Measurements from ENCODE around the gene RRBP1.
A peak's percentile ranks its signal among the peaks of the same experiment; 100 is the strongest.

The RRBP1 gene

GRCh38 chr20:17579369-17580039, 102.5 kb downstream of the RRBP1 start:
- no peak for DNase-seq (ENCODE audit: low spot score)

- DNase-seq (ENCODE audit: low spot score): no peak
These were observed 105.8 kb downstream of the RRBP1 start for GRCh38 chr20:17576215-17576614.

- no peak for DNase-seq (ENCODE audit: low spot score)
These were observed 108.6 kb downstream of the RRBP1 start for GRCh38 chr20:17573463-17573862.

- DNase-seq (ENCODE audit: low spot score): no peak
These were observed 109.9 kb downstream of the RRBP1 start for GRCh38 chr20:17572034-17572638.

GRCh38 chr20:17571153-17571527, 110.9 kb downstream of the RRBP1 start:
- DNase-seq (ENCODE audit: low spot score): no peak

- peak; percentile 37 for DNase-seq (ENCODE audit: low spot score)
These were observed 111.5 kb downstream of the RRBP1 start for GRCh38 chr20:17570347-17571152.

- DNase-seq (ENCODE audit: low spot score): peak; percentile 97
These were observed 112.3 kb downstream of the RRBP1 start, which contains the start of gene DSTN for GRCh38 chr20:17569616-17570346. TSS of gene DSTN (plus strand) at chr20:17570075. CDS start at chr20:17570209, 134 bp downstream.

GRCh38 chr20:17568972-17569521, 113.0 kb downstream of the RRBP1 start:
- DNase-seq (ENCODE audit: low spot score): peak; percentile 92

- DNase-seq (ENCODE audit: low spot score): no peak
These were observed 113.8 kb downstream of the RRBP1 start for GRCh38 chr20:17568045-17568788.

GRCh38 chr20:17566345-17566744, 115.7 kb downstream of the RRBP1 start:
- no peak for DNase-seq (ENCODE audit: low spot score)

GRCh38 chr20:17565169-17565845, 116.7 kb downstream of the RRBP1 start:
- DNase-seq (ENCODE audit: low spot score): peak; percentile 48
